ENCODE results near the gene FGF14. TPM values are rescaled to one million over a fixed set of nuclear protein-coding genes. Genes with fewer than 3 reads are reported as not detected.

Gene FGF14
- polyA plus RNA-seq, 1 of the 3 experiments (the other 2 are of a cell fraction), result 0.20 TPM

GRCh38 chr13:101986316-101986715 lies 415.5 kb downstream of the FGF14 start:
- Histone ChIP-seq H3K9me3 (0 out of 2 replicates have a peak, but pooled peaks cover 2% of the 10 kb centered on the region), H3F3A (replicated peaks; ENCODE audit: insufficient read depth) (no peaks in the 10 kb centered on the region), H3K4me3 (ENCODE audit: low read depth in 2 of 2, low read length in 1 of 2) (no peak overlapping the region), H2AFZ (ENCODE audit: low read depth) (no peak overlapping the region), H3K27me3 (ENCODE audit: insufficient read depth) (no peaks in the 10 kb centered on the region), H3K4me2 (no peak overlapping the region), H3K9me2 (no peaks in the 10 kb centered on the region), H3K36me3 (replicated peaks in 1 of 2; ENCODE audit: control insufficient read depth in 1 of 2, insufficient read depth in 2 of 2, low read length in 1 of 2) (no peaks in the 10 kb centered on the region), H3K4me1 (ENCODE audit: control insufficient read depth in 1 of 2, insufficient read depth in 2 of 2, low read depth in 1 of 2, low read length in 1 of 2) (peaks cover 6 to 10% of the 10 kb centered on the region in 2 experiments; a peak in 3 of 4 replicates), H4K20me1 (ENCODE audit: insufficient read depth) (no peaks in the 10 kb centered on the region), H3K9ac (no peak overlapping the region), H3K27ac (ENCODE audit: low read depth in 2 of 2, low read length in 1 of 2) (no peak overlapping the region), H3K79me2 (ENCODE audit: insufficient read depth) (no peaks in the 10 kb centered on the region)
- 75% methylated on average over 2 of the region's 2 CpGs for WGBS (ENCODE audit: low lambda C conversion rate)
- POLR2A ChIA-PET, result no interaction called here
- CTCF ChIA-PET, result interaction anchor here (0.6 kb wide), 1 partner anchor 936 kb away, joined by 3 read pairs; no protein-coding TSS in a partner anchor
- no peak for DNase-seq
- no peak for TF ChIP-seq RCOR1 (IDR thresholded peaks at IDR 0.05; ENCODE audit: low read length)
- TF ChIP-seq YY1 (IDR thresholded peaks at IDR 0.05; ENCODE audit: low read depth), result no peak
- TF ChIP-seq GATA2 (CRISPR knock-in tag; IDR thresholded peaks at IDR 0.05), result no peak
- no peak for TF ChIP-seq FOSL2 (IDR thresholded peaks at IDR 0.05; ENCODE audit: borderline replicate concordance, low read depth)
- no peak for TF ChIP-seq NFIC (IDR thresholded peaks at IDR 0.05; ENCODE audit: borderline replicate concordance)
- no peak for TF ChIP-seq POLR2AphosphoS5 (IDR thresholded peaks at IDR 0.05; ENCODE audit: low read depth, low read length)
- TF ChIP-seq TAF1 (IDR thresholded peaks at IDR 0.05; ENCODE audit: borderline replicate concordance, low read depth, low read length), result no peak
- TF ChIP-seq RAD21 (IDR thresholded peaks at IDR 0.05; ENCODE audit: low read length), result no peak
- no peak for TF ChIP-seq GABPA (IDR thresholded peaks at IDR 0.05; ENCODE audit: low read depth)
- no peak for TF ChIP-seq MXI1 (IDR thresholded peaks at IDR 0.05; ENCODE audit: low read depth, low read length)
- TF ChIP-seq USF1 (IDR thresholded peaks at IDR 0.05; ENCODE audit: borderline replicate concordance, low read depth), result no peak
- TF ChIP-seq PBX3 (IDR thresholded peaks at IDR 0.05), result no peak
- no peak for TF ChIP-seq JUND (IDR thresholded peaks at IDR 0.05)
- TF ChIP-seq CTCF (IDR thresholded peaks at IDR 0.05), result no peak
- TF ChIP-seq RXRA (IDR thresholded peaks at IDR 0.05; ENCODE audit: borderline replicate concordance, low read depth), result no peak
- no peak for TF ChIP-seq REST (IDR thresholded peaks at IDR 0.05; ENCODE audit: low read depth, low read length)
- TF ChIP-seq NRF1 (IDR thresholded peaks at IDR 0.05; ENCODE audit: low read depth, low read length), result no peak
- no peak for TF ChIP-seq MAX (IDR thresholded peaks at IDR 0.05; ENCODE audit: low read depth)
- TF ChIP-seq TEAD4 (IDR thresholded peaks at IDR 0.05; ENCODE audit: borderline replicate concordance, insufficient read depth), result no peak

Measured in SK-N-SH (cell line).